Measurements from ENCODE around the gene POLH. TPM values are rescaled to one million over a fixed set of nuclear protein-coding genes. Genes with fewer than 3 reads are reported as not detected.

The POLH gene
- total RNA-seq, 2 experiments from 2014 or later: 63.3 to 68.6 TPM

DNA sequence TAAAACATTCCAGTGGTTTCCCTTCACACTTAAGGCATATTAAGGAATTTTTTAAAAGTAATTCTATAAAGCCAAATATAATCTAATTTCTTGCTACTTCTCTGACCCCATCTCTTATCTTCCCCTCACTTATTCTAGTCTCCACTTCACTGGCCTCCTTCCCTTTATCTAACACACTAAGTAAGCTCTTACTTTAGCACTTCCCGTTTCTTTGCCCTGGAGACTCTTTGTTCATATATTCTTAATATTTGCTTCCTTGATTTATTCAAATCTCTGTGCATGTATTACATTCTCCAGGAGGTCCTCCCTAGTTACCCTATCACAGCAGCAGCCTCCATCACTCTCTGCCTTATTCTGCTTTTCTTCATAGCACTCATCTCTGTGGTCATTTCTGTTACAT, 32.8 kb downstream of the POLH start:
- peaks cover 2% of the 10 kb centered on the region for H3K4me1 Mint-ChIP-seq (ENCODE audit: low read depth)
- no peaks in the 10 kb centered on the region for H3K27me3 Mint-ChIP-seq (ENCODE audit: low read depth)
- H3K9me3 Mint-ChIP-seq: no peaks in the 10 kb centered on the region
- intact Hi-C loops (cut with micrococcal nuclease): loop anchor here (1.0 kb wide), 1 partner anchor 470 kb away; no protein-coding TSS in a partner anchor
- CTCF ChIA-PET: interaction anchor here (0.6 to 2.2 kb wide), 21 partner anchors 7 to 451 kb away, joined by 3 to 31 read pairs (median 4); partner anchors contain the start of genes GTPBP2, POLH and XPO5
- no peak for DNase-seq
- no peak overlapping the region for H3K4me3 Mint-ChIP-seq
- peaks cover 40% of the 10 kb centered on the region for H3K36me3 Mint-ChIP-seq (ENCODE audit: low read depth)
- H3K27ac Mint-ChIP-seq: no peak overlapping the region

GRCh38 chr6:43609402-43609801, 33.4 kb downstream of the POLH start:
- intact Hi-C loops (cut with micrococcal nuclease): no loop called here
- Mint-ChIP-seq H3K36me3 (ENCODE audit: low read depth) (peaks cover 40% of the 10 kb centered on the region), H3K27me3 (ENCODE audit: low read depth) (no peaks in the 10 kb centered on the region), H3K4me1 (ENCODE audit: low read depth) (peaks cover 2% of the 10 kb centered on the region), H3K27ac (no peak overlapping the region), H3K9me3 (no peaks in the 10 kb centered on the region), H3K4me3 (no peak overlapping the region)
- CTCF ChIA-PET: interaction anchor here (0.6 to 2.2 kb wide), 12 partner anchors 9 to 463 kb away, joined by 3 to 31 read pairs (median 4); partner anchors contain the start of genes GTPBP2, POLH and XPO5
- DNase-seq: no peak

DNA sequence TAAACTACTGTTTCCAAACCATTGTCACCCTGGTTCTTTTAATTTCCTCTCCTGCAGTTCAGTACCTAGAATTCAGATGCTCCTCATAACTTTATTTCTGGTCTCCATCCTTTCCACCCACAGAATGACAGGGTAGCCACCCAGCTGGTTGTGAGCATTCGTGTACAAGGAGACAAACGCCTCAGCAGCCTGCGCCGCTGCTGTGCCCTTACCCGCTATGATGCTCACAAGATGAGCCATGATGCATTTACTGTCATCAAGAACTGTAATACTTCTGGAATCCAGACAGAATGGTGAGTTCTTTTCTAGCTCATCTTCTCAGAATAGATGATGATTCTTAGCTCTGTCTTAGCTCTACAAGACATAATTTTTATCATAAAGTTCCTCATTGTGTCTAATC, 34.4 kb downstream of the POLH start:
- Mint-ChIP-seq H3K36me3 (ENCODE audit: low read depth) (peaks cover 35% of the 10 kb centered on the region), H3K9me3 (no peaks in the 10 kb centered on the region), H3K4me3 (no peak overlapping the region), H3K27me3 (ENCODE audit: low read depth) (no peaks in the 10 kb centered on the region), H3K4me1 (ENCODE audit: low read depth) (peaks cover 2% of the 10 kb centered on the region), H3K27ac (no peak overlapping the region)
- intact Hi-C loops (cut with micrococcal nuclease): no loop called here
- CTCF ChIA-PET: interaction anchor here (1.1 kb wide), 1 partner anchor 15 kb away, joined by 3 read pairs; no protein-coding TSS in a partner anchor
- no peak for DNase-seq

DNA sequence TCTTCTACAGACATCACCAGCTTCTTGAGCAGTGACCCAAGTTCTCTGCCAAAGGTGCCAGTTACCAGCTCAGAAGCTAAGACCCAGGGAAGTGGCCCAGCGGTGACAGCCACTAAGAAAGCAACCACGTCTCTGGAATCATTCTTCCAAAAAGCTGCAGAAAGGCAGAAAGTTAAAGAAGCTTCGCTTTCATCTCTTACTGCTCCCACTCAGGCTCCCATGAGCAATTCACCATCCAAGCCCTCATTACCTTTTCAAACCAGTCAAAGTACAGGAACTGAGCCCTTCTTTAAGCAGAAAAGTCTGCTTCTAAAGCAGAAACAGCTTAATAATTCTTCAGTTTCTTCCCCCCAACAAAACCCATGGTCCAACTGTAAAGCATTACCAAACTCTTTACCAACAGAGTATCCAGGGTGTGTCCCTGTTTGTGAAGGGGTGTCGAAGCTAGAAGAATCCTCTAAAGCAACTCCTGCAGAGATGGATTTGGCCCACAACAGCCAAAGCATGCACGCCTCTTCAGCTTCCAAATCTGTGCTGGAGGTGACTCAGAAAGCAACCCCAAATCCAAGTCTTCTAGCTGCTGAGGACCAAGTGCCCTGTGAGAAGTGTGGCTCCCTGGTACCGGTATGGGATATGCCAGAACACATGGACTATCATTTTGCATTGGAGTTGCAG, 37.9 kb downstream of the POLH start:
- Mint-ChIP-seq H3K27ac (no peak overlapping the region), H3K4me3 (no peak overlapping the region), H3K27me3 (ENCODE audit: low read depth) (no peaks in the 10 kb centered on the region), H3K36me3 (ENCODE audit: low read depth) (peaks cover 29% of the 10 kb centered on the region), H3K4me1 (ENCODE audit: low read depth) (no peaks in the 10 kb centered on the region), H3K9me3 (no peaks in the 10 kb centered on the region)
- CTCF ChIA-PET: interaction anchor here (0.6 to 0.9 kb wide), 2 partner anchors 13 to 53 kb away, joined by 3 read pairs; no protein-coding TSS in a partner anchor
- DNase-seq: no peak
- intact Hi-C loops (cut with micrococcal nuclease): no loop called here

DNA sequence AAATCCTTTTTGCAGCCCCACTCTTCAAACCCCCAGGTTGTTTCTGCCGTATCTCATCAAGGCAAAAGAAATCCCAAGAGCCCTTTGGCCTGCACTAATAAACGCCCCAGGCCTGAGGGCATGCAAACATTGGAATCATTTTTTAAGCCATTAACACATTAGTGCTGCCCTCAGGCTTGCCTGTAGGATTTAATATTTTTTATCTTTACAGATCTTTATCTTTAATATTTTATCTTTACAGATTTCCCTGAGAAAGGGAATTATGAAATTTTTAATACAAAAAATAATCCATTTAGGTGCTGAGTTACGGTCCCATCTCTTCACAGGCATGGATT, 38.4 kb downstream of the POLH start:
- DNase-seq: no peak
- no peak overlapping the region for H3K27ac Mint-ChIP-seq
- no peaks in the 10 kb centered on the region for H3K4me1 Mint-ChIP-seq (ENCODE audit: low read depth)
- CTCF ChIA-PET: no interaction called here
- no peaks in the 10 kb centered on the region for H3K9me3 Mint-ChIP-seq
- no peaks in the 10 kb centered on the region for H3K27me3 Mint-ChIP-seq (ENCODE audit: low read depth)
- intact Hi-C loops (cut with micrococcal nuclease): no loop called here
- H3K36me3 Mint-ChIP-seq (ENCODE audit: low read depth): peaks cover 29% of the 10 kb centered on the region
- no peak overlapping the region for H3K4me3 Mint-ChIP-seq

- no peaks in the 10 kb centered on the region for H3K4me1 Mint-ChIP-seq (ENCODE audit: low read depth)
- no peak overlapping the region for H3K4me3 Mint-ChIP-seq
- no peaks in the 10 kb centered on the region for H3K27me3 Mint-ChIP-seq (ENCODE audit: low read depth)
- intact Hi-C loops (cut with micrococcal nuclease): no loop called here
- peak overlapping the region; percentile 36 for H3K27ac Mint-ChIP-seq
- CTCF ChIA-PET: interaction anchor here (0.8 to 2.0 kb wide), 2 partner anchors 8 to 9 kb away, joined by 6 to 14 read pairs; no protein-coding TSS in a partner anchor
- no peaks in the 10 kb centered on the region for H3K9me3 Mint-ChIP-seq
- peaks cover 26% of the 10 kb centered on the region for H3K36me3 Mint-ChIP-seq (ENCODE audit: low read depth)
- no peak for DNase-seq
Measured at GRCh38 chr6:43616725-43617472, 40.9 kb downstream of the POLH start.

DNA sequence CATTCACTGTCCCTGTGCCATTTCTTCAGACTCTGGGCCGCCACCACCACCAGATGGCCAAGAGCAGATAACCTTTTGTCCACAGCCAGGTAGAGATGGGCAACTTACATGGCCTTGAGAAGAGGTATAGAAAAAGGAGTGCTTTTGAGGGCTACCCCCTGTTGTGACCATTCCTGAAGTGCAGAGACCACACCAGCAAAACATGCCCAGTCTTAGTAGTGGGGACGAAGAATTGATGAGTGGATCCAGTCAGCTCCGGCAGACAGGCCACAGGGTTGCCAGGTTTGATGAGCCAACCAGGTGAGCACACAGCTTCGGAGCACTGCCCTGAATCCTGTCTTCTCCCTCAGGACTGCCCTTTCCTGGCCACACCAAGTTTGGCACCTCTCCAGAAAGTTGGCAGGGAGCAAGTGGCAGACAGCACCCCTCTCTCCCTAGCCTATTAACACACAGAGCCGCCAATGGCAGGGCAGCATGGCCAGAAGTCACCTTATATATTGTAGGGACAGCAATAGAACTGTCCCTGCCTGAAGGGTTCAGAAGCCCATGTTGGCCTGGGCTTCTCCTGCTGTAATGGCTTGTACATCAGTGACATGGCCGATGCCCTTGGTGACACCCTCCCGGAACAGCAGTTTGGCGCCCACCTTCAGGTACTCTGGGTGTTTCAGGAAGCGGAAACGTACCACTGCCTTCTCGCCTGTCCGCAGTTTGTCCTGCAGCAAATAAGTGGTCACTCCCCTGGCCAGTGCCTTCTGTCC, 45.3 kb downstream of the POLH start:
- DNase-seq: no peak
- H3K4me1 Mint-ChIP-seq (ENCODE audit: low read depth): peaks cover 2% of the 10 kb centered on the region
- intact Hi-C loops (cut with micrococcal nuclease): no loop called here
- H3K27me3 Mint-ChIP-seq (ENCODE audit: low read depth): no peaks in the 10 kb centered on the region
- no peak overlapping the region for H3K27ac Mint-ChIP-seq
- H3K9me3 Mint-ChIP-seq: no peaks in the 10 kb centered on the region
- CTCF ChIA-PET: interaction anchor here (1.1 to 1.9 kb wide), 2 partner anchors 12 to 13 kb away, joined by 7 to 10 read pairs; no protein-coding TSS in a partner anchor
- H3K36me3 Mint-ChIP-seq (ENCODE audit: low read depth): peaks cover 33% of the 10 kb centered on the region
- no peak overlapping the region for H3K4me3 Mint-ChIP-seq

GRCh38 chr6:43621836-43622180, 45.8 kb downstream of the POLH start:
- no peaks in the 10 kb centered on the region for H3K27me3 Mint-ChIP-seq (ENCODE audit: low read depth)
- H3K27ac Mint-ChIP-seq: no peak overlapping the region
- H3K4me1 Mint-ChIP-seq (ENCODE audit: low read depth): peaks cover 6% of the 10 kb centered on the region
- no peak overlapping the region for H3K4me3 Mint-ChIP-seq
- H3K36me3 Mint-ChIP-seq (ENCODE audit: low read depth): peaks cover 31% of the 10 kb centered on the region
- no peaks in the 10 kb centered on the region for H3K9me3 Mint-ChIP-seq
- CTCF ChIA-PET: interaction anchor here (1.1 kb wide), 1 partner anchor 13 kb away, joined by 7 read pairs; no protein-coding TSS in a partner anchor
- DNase-seq: no peak
- intact Hi-C loops (cut with micrococcal nuclease): no loop called here

GRCh38 chr6:43622541-43622940, 46.6 kb downstream of the POLH start:
- CTCF ChIA-PET: interaction anchor here (0.6 to 1.1 kb wide), 2 partner anchors 14 to 15 kb away, joined by 3 to 7 read pairs; no protein-coding TSS in a partner anchor
- H3K4me3 Mint-ChIP-seq: no peak overlapping the region
- intact Hi-C loops (cut with micrococcal nuclease): no loop called here
- H3K9me3 Mint-ChIP-seq: no peaks in the 10 kb centered on the region
- no peaks in the 10 kb centered on the region for H3K27me3 Mint-ChIP-seq (ENCODE audit: low read depth)
- H3K4me1 Mint-ChIP-seq (ENCODE audit: low read depth): peaks cover 14% of the 10 kb centered on the region
- peaks cover 30% of the 10 kb centered on the region for H3K36me3 Mint-ChIP-seq (ENCODE audit: low read depth)
- no peak for DNase-seq
- H3K27ac Mint-ChIP-seq: no peak overlapping the region

- no peak overlapping the region for H3K27ac Mint-ChIP-seq
- no peaks in the 10 kb centered on the region for H3K9me3 Mint-ChIP-seq
- H3K36me3 Mint-ChIP-seq (ENCODE audit: low read depth): peaks cover 33% of the 10 kb centered on the region
- DNase-seq: no peak
- intact Hi-C loops (cut with micrococcal nuclease): no loop called here
- H3K27me3 Mint-ChIP-seq (ENCODE audit: low read depth): no peaks in the 10 kb centered on the region
- no peak overlapping the region for H3K4me3 Mint-ChIP-seq
- CTCF ChIA-PET: interaction anchor here (1.0 kb wide), 1 partner anchor 15 kb away, joined by 4 read pairs; no protein-coding TSS in a partner anchor
- H3K4me1 Mint-ChIP-seq (ENCODE audit: low read depth): peaks cover 24% of the 10 kb centered on the region
Measured at GRCh38 chr6:43623880-43624785, 48.1 kb downstream of the POLH start.

- DNase-seq: no peak
- Mint-ChIP-seq H3K27me3 (ENCODE audit: low read depth) (no peaks in the 10 kb centered on the region), H3K4me3 (no peak overlapping the region), H3K9me3 (no peaks in the 10 kb centered on the region), H3K36me3 (ENCODE audit: low read depth) (peaks cover 33% of the 10 kb centered on the region), H3K4me1 (ENCODE audit: low read depth) (peaks cover 24% of the 10 kb centered on the region), H3K27ac (no peak overlapping the region)
- CTCF ChIA-PET: interaction anchor here (1.0 kb wide), 1 partner anchor 16 kb away, joined by 4 read pairs; no protein-coding TSS in a partner anchor
- intact Hi-C loops (cut with micrococcal nuclease): loop anchor here (5.0 kb wide), 3 partner anchors 258 to 568 kb away; partner anchors contain the start of genes KLC4, MRPL2, SRF and ZNF318
Measured at GRCh38 chr6:43624786-43625288, 48.9 kb downstream of the POLH start.
